Measurements from ENCODE around the gene CNKSR3. TPM values are rescaled to one million over a fixed set of nuclear protein-coding genes. Genes with fewer than 3 reads are reported as not detected.

CNKSR3 gene
- total and polyA plus RNA-seq, 4 experiments from 2014 or later = not detected

- Mint-ChIP-seq H3K4me1 (peaks cover 0 to 1% (median 0%) of the 10 kb centered on the region in 4 donors), H3K27me3 (peaks cover 0 to 17% of the 10 kb centered on the region in 2 donors), H3K36me3 (no peaks in the 10 kb centered on the region), H3K9me3 (peaks cover 0 to 2% (median under 1%) of the 10 kb centered on the region in 8 donors), H3K27ac (no peak overlapping the region), H3K4me3 (no peak overlapping the region)
- Histone ChIP-seq H3K4me1 (ENCODE audit: insufficient read depth, low read length) (no peaks in the 10 kb centered on the region), H3K9me3 (ENCODE audit: control insufficient read depth in 1 of 2, low read length in 2 of 2) (no peaks in the 10 kb centered on the region), H3K27ac (ENCODE audit: low read depth, low read length) (no peak overlapping the region), H3K27me3 (ENCODE audit: insufficient read depth, low read length) (no peaks in the 10 kb centered on the region), H3K4me3 (ENCODE audit: low read length in 2 of 2) (no peak overlapping the region), H3K36me3 (ENCODE audit: insufficient read depth, low read length) (no peaks in the 10 kb centered on the region)
- DNase-seq = no peak
- POLR2A ChIA-PET (ENCODE audit: partially characterized antibody) = no interaction called here
- intact Hi-C loops (cut with micrococcal nuclease) = no loop called here
- CTCF ChIA-PET (ENCODE audit: partially characterized antibody) = no interaction called here
Observed at GRCh38 chr6:154341336-154341735, 169.1 kb downstream of the CNKSR3 start.

Other genes starting within 250 kb of the CNKSR3 start
- gene IPCEF1, start 153.9 kb downstream of the CNKSR3 start, total RNA-seq = 10 to 100 TPM; 92.5 to 97.7 TPM
- gene IPCEF1, start 153.9 kb downstream of the CNKSR3 start, polyA plus RNA-seq = 10 to 100 TPM; 67.7 to 71.8 TPM
- 10 to 100 TPM; 59.9 to 60.5 TPM for gene SCAF8, start 222.7 kb upstream of the CNKSR3 start, total RNA-seq
- gene SCAF8, start 222.7 kb upstream of the CNKSR3 start, polyA plus RNA-seq = 10 to 100 TPM in 1 of 2 donors, 1 to 10 TPM in 1; 4.5 to 20.5 TPM